ENCODE measurements around the gene DHRS7B.

DNA sequence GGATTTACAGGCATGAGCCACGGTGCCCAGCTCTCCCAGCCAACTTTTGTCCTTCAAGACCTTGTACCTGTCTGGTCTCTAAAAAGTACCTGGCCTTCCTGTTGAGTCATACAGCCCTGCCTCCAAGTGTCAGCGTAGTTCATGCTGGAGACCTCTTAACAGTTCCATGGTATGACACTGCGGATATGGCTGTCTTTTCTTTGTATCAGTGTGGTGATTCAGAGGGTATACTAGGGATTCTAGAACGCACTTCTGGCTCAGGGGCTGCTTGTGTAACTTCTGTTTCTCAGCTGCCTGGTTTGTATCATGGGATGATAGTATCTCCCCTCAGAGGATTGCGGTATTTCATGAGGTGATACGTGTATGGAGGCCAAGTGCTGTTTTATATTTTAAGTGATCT lies 89.2 kb downstream of the DHRS7B start:
- TF ChIP-seq, protein P1, sequence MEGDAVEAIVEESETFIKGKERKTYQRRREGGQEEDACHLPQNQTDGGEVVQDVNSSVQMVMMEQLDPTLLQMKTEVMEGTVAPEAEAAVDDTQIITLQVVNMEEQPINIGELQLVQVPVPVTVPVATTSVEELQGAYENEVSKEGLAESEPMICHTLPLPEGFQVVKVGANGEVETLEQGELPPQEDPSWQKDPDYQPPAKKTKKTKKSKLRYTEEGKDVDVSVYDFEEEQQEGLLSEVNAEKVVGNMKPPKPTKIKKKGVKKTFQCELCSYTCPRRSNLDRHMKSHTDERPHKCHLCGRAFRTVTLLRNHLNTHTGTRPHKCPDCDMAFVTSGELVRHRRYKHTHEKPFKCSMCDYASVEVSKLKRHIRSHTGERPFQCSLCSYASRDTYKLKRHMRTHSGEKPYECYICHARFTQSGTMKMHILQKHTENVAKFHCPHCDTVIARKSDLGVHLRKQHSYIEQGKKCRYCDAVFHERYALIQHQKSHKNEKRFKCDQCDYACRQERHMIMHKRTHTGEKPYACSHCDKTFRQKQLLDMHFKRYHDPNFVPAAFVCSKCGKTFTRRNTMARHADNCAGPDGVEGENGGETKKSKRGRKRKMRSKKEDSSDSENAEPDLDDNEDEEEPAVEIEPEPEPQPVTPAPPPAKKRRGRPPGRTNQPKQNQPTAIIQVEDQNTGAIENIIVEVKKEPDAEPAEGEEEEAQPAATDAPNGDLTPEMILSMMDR (IDR thresholded peaks at IDR 0.05), result no peak
- no peak for TF ChIP-seq ZFX (IDR thresholded peaks at IDR 0.05; ENCODE audit: borderline replicate concordance)

Data from 22Rv1 (cell line).